Measurements from ENCODE around the gene NFATC1. TPM values are rescaled to one million over a fixed set of nuclear protein-coding genes. Genes with fewer than 3 reads are reported as not detected.
"Not testable (repeated sequence)": the region's sequence is repeated elsewhere in the genome, so short reads cannot be mapped to it uniquely, and the experiment has no call there.

NFATC1 gene
- polyA plus RNA-seq, 1 donor: 5.2 TPM

- DNase-seq: no peak
These were observed 80.5 kb downstream of the NFATC1 start for GRCh38 chr18:79476031-79476917.

DNA sequence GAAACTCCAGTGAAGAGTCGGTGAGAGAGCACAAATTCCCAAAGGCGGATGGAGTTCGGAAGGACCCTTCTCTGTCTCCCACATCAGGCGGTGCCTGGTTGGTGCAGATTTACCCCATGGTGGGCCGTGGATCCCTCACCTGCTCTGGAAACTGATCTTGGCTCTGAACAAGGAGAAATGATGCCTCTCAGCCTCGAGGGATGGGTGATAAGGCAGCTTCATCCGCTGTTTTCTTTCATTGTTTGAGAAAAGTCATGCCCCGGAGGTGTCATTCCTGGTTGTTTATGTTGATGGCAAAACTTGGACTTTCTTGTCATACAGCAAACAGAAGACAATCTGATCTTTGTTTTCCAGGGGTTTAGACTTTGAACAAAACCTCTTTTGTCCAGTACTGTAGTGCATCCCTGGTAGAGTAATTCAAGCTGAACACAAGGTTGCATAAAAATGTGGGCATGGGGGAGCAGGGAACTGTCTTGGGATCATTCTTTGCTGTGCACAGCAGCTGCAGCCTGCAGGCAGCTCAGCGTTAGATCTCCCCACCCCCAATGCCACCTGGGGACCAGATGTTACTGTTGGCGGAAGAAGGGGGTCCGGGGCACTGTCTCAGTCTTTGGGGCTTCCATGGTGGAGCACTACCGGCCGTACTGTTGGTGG lies 81.3 kb downstream of the NFATC1 start:
- DNase-seq: no peak

DNA sequence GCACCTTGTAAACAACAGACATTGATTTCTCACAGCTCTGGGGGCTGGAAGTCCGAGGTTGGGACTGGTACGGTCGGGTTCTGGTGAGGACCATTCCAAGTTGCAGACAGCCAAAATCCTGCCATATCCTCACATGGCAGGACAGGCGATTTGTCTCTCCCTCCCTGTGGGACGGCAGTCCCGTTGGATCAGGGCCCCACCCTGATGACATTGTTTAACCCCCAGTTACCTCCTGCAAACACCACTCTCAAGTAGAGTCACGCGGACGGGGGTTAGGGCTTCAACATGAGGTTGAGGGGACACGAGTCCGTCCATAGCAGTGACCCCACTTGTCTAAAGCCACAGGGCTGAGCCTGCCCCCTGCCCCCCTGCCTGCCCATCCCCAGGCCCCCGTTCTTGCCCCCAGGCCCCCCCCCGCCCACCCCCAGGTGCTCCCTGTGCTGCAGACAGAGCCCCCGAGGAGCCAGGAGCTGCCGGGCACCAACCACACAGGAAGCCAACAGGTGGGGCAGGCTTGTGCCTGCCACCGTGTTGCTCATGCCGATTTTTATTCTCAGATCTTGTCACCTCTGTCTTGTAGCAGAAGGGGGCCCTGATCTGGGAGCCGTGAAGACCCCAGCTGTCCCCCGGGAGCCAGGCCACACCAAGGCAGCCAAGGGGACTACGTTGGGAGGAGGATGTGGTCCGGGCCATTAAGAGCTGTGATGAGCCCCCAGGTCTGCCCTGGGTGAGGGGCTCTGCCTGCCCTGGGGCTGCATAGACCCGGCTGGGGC lies 82.2 kb downstream of the NFATC1 start:
- DNase-seq: no peak

- DNase-seq: no peak
These were observed 82.9 kb downstream of the NFATC1 start for GRCh38 chr18:79478484-79479115.

DNA sequence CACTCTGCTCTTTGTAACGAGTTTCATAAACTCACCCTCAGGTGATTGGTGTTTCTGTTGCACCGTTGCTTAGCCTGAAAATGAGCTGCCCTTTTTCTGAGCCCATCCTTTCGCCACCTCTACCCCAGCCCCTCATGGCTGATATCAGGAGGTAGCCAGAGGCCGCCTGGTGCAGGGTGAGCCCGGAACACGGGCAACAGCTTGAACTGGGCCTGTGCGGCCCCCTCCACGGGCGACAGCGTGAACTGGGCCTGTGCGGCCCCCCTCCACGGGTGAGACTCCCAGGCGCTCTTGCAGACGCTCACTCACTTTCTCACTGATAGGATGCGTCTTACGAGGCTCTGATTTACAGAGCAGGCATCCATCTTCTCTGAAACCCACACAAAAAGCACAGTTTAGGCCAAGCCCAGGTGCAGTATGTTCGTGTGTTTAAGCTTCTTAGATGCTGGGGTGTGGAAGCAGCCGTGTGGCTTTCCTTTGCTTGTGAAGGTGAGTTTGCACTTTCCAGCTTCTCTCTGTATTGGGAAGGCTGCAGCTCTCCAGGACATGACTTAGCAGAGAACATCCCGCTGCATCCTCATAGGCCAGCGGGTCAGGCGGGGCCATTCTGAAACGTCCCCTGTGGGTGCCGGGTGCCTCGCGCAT lies 83.5 kb downstream of the NFATC1 start:
- no peak for DNase-seq

GRCh38 chr18:79479761-79480161 lies 84.0 kb downstream of the NFATC1 start:
- no peak for DNase-seq

- no peak for DNase-seq
These were observed 84.7 kb downstream of the NFATC1 start for GRCh38 chr18:79480171-79481045.

DNA sequence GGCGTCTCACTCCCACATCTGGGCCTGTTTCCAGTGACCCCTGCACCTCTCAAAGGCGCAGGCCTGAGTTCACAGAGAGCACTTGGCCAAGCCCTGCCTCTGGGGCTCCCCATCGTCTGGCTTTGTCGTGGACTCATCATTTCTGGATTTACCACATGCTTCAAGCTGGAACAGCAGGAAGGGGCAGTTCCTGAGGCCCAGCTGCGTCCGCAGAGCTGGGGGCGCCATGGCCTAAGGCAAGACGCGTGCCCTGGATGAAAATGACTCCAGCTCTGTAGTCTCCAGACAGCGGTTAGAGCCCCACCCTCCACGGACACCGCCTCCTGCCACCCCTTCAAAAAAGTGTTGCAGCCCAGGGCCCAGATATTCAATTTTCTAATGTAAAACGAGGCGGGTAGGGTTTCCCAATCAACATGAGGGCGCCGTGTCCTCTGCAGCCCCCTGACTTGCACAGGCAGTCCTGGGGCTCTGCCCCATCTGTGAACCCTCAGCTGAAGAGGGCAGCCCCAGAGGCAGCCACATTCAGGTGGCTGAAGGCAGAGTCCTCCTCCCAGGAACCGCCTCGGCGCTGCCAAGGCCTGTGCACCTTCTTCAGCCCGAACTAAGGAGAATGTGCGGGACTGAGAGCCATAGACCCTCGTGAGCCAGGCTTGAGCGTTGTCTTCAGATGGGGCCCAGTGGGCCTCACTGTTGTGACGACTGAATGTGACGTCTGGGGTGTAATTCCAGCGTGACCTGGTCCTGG lies 85.5 kb downstream of the NFATC1 start:
- no peak for DNase-seq

DNA sequence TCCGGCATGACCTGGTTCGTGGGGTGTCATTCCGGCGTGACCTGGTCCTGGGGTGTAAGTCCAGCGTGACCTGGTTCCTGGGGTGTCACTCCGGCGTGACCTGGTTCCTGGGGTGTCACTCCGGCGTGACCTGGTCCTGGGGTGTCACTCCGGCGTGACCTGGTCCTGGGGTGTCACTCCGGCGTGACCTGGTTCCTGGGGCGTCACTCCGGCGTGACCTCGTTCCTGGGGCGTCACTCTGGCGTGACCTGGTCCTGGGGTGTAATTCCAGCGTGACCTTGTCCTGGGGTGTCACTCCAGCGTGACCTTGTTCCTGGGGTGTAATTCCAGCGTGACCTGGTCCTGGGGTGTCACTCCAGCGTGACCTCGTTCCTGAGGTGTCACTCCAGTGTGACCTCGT lies 87.7 kb downstream of the NFATC1 start:
- not testable (repeated sequence) for DNase-seq

GRCh38 chr18:79483971-79484491 lies 88.3 kb downstream of the NFATC1 start:
- DNase-seq: no peak

DNA sequence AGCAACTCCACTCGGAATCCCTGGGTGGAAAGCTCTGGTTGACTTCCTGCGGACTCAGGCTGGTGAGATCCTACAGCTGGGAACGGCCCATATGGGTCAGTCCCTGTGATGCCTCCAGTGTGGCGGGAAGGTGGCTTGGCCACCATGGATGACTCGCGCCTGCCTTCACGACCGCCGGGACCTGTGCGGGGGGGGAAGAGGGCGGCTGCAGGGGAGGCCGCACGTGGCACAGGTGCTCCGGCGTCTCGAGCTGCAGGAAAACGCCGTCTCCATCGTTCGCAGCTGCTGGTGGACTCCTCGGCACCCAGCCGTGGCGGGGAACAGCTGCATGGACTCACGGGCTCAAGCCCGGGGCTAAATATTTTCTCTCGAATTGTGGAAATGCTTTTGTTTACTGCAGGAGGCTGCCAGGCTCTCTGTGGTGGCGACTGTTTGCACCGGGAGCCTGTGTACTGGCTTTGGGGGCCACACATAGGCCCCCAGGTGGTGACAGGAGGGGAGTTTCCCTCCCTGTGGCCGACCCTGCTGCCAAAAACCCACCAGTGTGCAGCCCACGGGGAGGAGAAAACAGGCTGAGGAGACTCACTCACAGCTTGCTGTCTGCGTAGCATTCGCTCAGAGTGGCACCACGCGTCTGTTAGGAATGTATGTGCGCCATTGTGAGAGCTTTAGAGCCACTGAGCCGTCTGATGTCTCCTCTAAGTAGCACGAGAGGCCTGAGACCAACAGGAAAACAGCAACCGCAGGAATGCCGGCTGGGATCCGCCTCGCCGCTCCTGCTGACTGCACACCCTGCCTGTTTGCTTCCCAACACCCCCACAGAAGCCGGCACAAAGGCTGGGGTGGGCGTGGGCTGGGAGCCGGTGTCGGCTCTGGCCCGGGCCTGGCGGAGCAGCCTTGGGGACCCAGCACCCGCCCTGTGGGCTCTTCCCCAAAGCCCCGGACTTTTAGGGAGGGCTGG lies 89.2 kb downstream of the NFATC1 start:
- peak; percentile 67 for DNase-seq

DNA sequence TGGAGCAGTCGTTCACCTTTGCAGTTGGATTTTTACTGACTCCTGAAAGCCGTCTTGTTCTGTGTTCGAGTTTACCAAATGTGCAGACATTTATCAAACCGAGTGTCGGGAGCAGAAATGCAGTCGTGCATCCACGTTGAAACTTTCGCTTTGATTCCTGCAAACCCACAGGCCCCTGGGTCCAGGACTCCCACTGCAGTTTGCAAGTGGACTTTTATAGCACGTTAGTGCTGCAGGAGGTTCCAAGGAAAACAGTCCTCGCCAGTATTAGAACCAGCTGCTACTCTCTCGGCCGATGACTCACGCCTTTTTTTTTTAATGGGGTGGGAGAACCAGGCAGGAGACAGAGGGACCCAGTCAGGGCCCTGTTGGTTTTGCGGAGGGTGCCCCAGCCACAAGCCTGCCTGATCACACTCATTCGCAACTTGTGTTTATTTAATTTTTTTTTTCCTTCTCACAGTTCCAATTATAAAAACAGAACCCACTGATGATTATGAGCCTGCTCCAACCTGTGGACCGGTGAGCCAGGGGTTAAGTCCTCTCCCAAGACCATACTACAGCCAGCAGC lies 90.1 kb downstream of the NFATC1 start:
- peak; percentile 49 for DNase-seq

- no peak for DNase-seq
These were observed 90.8 kb downstream of the NFATC1 start for GRCh38 chr18:79486356-79487182.

DNA sequence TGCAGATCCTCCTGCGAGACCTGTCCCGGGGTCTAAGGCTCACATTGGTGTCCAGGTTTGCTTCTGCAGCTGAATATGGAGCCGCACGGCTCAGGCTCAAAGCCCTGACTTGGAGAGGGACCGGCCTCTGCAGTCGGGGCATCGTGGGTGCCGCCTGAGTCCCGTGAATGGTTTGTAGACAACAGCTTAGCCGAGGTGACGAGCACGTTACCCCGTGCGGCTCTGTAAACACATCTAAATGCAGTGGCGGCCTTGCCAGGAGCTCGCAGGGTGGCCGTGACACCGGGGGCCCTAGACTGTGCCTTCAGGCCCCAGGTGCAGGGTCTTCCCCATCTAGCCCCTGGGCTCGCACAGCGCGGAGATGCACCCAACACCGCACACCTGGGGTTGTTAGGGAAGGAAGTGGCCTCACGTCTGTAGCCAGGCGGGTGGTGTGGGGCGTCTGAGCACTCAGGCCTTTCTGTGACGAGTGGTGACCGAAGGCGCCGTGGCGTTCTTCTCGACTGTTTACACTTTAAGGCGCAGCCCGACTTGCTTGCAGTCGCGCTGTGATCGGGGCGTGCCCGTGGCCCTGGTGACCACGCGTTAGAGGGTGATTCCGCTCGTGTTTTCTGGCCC lies 91.6 kb downstream of the NFATC1 start:
- DNase-seq: no peak

- no peak for DNase-seq
These were observed 92.1 kb downstream of the NFATC1 start for GRCh38 chr18:79487801-79488201.

DNA sequence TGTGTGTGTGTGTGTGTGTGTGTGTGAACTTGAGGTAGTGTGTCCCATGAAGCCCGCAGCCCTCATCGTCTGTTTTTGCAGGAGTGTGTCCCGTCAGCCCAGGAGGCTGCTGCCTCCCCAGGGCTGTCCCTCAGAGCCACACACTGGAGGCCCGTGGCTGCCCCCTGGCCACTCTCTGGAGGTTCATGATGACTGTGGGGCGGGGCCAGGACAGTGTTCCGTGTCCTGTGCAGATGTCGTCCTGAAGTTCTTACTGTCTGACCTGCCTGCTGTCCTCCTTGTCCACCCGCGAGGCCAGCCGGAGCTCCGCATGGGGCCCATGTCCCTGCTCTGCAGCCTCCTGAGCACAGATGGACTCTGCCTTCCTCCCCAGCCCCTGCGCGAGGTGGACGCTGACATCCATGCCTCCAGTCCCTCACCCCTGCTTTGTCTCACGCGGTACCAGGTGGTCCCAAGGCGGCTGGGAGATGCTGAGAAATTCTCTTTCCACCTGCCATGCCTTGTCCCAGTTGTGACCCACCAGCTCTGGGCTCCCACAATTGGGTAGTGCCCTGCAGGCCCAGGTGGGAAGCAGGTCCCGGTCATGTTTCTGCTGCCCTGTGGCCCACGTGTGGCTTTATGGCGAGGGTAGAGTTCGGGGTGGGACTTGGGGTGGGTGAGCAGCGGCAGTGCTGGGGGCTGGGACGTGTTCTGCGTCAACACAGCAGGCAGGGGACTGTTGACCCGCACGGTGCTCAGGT lies 92.8 kb downstream of the NFATC1 start:
- no peak for DNase-seq
